SU-DHL-6 (cell line): ENCODE data around the gene ZNF473.
"Not testable (repeated sequence)": the region's sequence is repeated elsewhere in the genome, so short reads cannot be mapped to it uniquely, and the experiment has no call there.

Source experiments
- H2AFZ ChIP-seq: fragments of 200-600 bp; sonication (generic); 2 replicates; pipeline ENCODE4 v1.6.1; 2014; ENCODE audit warnings: low read depth, mild to moderate bottlenecking, moderate library complexity, mixed read lengths, antibody characterized with exemption, low read length; ENCODE audit not compliant: severe bottlenecking
- H3F3A ChIP-seq: fragments of 200-600 bp; shearing (Covaris generic); 2 replicates; pipeline ENCODE4 v1.6.0; 2016; ENCODE audit warnings: antibody characterized with exemption, mild to moderate bottlenecking; ENCODE audit not compliant: insufficient read depth
- H3K27ac ChIP-seq: fragments of 200-600 bp; sonication (generic); 2 replicates; pipeline ENCODE4 v1.5.1; 2016; ENCODE audit warnings: low read depth, mild to moderate bottlenecking, low read length, moderate library complexity, mixed read lengths
- H3K27me3 ChIP-seq: fragments of 200-600 bp; sonication (generic), shearing (Covaris generic); 2 replicates; pipeline ENCODE4 v1.6.0; 2014; ENCODE audit warnings: mild to moderate bottlenecking, low read length
- H3K36me3 ChIP-seq: fragments of 200-600 bp; sonication (generic); 2 replicates; pipeline ENCODE4 v1.6.1; 2014; ENCODE audit warnings: mild to moderate bottlenecking, low read length, mixed read lengths
- H3K4me2 ChIP-seq: fragments of 300-600, 200-600 bp; shearing (Covaris generic), sonication (generic); 2 replicates; pipeline ENCODE4 v1.6.0; 2014; ENCODE audit warnings: low read length, low read depth, mild to moderate bottlenecking; ENCODE audit not compliant: poor library complexity, severe bottlenecking
- H3K4me3 ChIP-seq: fragments of 200-600 bp; sonication (generic); 2 replicates; pipeline ENCODE4 v1.5.1; 2014; ENCODE audit warnings: antibody characterized with exemption, low read length, mild to moderate bottlenecking, mixed read lengths; ENCODE audit not compliant: insufficient read depth, poor library complexity, severe bottlenecking
- H3K79me2 ChIP-seq: fragments of 200-600 bp; sonication (generic); 2 replicates; pipeline ENCODE4 v1.6.1; 2014; ENCODE audit warnings: mild to moderate bottlenecking, low read length, moderate library complexity; ENCODE audit not compliant: insufficient read depth
- H3K9ac ChIP-seq: fragments of 200-600 bp; sonication (generic); 2 replicates; pipeline ENCODE4 v1.7.0; 2014; ENCODE audit warnings: mild to moderate bottlenecking, low read length
- H3K9me2 ChIP-seq: fragments of 200-600 bp; sonication (generic); replicated peaks from 2 replicates; pipeline ENCODE4 v1.6.1; 2014; ENCODE audit warnings: low read length; ENCODE audit not compliant: insufficient read depth
- H3K9me3 ChIP-seq: fragments of 200-600 bp; sonication (generic); 2 replicates; pipeline ENCODE4 v1.6.1; 2014; ENCODE audit warnings: low read length, mixed read lengths; ENCODE audit not compliant: insufficient read depth
- H4K20me1 ChIP-seq: fragments of 200-600 bp; sonication (generic); 2 replicates; pipeline ENCODE4 v1.6.1; 2014; ENCODE audit warnings: low read depth, mild to moderate bottlenecking, antibody characterized with exemption, low read length, moderate library complexity, mixed read lengths
- EZH2phosphoT487 ChIP-seq: fragments of 200-600 bp; sonication (generic), shearing (Covaris generic); conservative IDR thresholded peaks from 2 replicates; pipeline ENCODE4 v1.6.1; 2018; ENCODE audit warnings: mild to moderate bottlenecking, antibody characterized with exemption, low read length, moderate library complexity, mixed read lengths
- TF ChIP-seq, protein P1 (sequence below): fragments of 200-600 bp; sonication (generic); IDR thresholded peaks from one replicate; pipeline ENCODE4 v1.5.1; 2017; ENCODE audit warnings: antibody characterized with exemption, mild to moderate bottlenecking, low read length, moderate library complexity; ENCODE audit not compliant: insufficient read depth, poor library complexity, severe bottlenecking

ZNF473 gene

DNA sequence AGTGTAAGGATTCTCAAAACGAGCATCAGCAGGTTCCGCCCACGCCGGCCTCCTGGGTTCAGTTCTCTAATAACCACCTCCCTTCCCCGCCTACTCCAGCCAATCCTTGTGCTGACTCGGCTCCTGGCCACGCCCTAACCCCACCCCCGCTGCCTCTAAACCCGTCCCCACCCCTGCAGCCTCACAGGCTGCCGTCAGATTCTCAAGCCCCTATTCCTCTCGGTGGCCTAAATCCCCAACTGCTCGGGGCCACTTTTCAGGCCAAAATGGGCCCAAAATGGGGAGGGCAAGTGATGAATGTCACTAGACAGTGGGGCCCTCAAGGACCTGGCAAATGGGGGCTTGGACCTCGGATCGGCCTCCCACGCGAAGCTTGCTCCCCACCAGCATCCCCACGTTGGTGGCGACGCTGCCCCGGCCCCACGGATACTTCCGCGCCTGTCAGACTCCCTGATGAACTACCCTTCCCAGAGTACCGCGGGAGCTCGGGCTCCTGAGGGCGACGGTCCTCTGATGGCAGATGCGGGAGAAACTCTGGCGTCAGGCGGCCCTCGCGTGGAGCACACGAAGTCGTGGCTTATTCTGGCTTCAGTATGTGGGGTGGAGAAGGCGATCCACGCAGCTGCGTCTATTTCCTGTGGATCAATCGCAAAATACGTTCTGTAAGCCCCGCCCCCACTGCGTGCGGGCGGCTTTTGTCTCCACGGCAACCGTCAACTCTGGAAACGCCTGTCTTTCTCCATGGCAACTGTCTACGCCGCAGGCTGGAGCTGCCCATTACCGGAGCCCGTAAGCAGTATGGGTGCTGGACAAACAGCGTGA, 24.8 kb downstream of the ZNF473 start:
- TF ChIP-seq, protein P1, sequence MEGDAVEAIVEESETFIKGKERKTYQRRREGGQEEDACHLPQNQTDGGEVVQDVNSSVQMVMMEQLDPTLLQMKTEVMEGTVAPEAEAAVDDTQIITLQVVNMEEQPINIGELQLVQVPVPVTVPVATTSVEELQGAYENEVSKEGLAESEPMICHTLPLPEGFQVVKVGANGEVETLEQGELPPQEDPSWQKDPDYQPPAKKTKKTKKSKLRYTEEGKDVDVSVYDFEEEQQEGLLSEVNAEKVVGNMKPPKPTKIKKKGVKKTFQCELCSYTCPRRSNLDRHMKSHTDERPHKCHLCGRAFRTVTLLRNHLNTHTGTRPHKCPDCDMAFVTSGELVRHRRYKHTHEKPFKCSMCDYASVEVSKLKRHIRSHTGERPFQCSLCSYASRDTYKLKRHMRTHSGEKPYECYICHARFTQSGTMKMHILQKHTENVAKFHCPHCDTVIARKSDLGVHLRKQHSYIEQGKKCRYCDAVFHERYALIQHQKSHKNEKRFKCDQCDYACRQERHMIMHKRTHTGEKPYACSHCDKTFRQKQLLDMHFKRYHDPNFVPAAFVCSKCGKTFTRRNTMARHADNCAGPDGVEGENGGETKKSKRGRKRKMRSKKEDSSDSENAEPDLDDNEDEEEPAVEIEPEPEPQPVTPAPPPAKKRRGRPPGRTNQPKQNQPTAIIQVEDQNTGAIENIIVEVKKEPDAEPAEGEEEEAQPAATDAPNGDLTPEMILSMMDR: no peak
- TF ChIP-seq EZH2phosphoT487: no peak
- Histone ChIP-seq H3K79me2 (no peaks in the 10 kb centered on the region), H3K4me2 (no peak overlapping the region), H3K9ac (no peak overlapping the region), H3K36me3 (peaks cover 14% of the 10 kb centered on the region), H4K20me1 (no peaks in the 10 kb centered on the region), H3F3A (no peaks in the 10 kb centered on the region), H3K27me3 (no peaks in the 10 kb centered on the region), H3K9me2 (no peaks in the 10 kb centered on the region), H3K9me3 (peaks cover 10% of the 10 kb centered on the region; the same call in 1 of the 2 replicates), H2AFZ (no peak overlapping the region), H3K27ac (no peak overlapping the region), H3K4me3 (no peak overlapping the region)

DNA sequence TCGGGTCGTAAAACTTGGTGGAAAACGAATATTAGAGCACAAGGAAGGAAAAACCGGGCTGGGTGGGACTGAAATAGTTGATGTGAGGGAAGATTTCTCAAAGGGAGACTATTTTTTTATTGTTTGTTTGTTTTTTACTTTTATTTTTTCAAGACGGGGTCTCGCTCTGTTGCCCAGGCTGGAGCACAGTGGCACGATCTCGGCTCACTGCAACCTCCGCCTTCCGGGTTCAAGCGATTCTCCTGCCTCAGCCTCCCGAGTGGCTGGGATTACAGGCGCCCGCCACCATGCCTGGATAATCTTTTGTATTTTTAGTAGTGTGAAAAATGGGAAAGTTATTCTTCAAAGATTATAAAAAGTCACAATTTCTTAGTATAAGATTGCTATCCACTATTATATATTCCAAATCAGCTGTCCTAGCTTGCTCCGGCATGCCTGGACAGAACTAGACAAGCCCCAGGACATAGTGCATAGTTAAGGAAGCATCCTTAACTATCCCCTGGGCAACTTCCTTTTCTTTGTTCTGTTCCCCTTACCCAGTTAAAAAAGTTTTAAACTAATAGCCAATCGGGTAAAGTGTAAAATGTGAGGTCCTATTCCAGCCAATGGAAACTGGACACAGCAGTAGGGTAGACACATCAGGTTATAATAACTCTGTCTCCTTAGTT, 25.6 kb downstream of the ZNF473 start:
- not testable (repeated sequence) for H3K36me3 ChIP-seq, H3K9me3 ChIP-seq, H3K9ac ChIP-seq, H2AFZ ChIP-seq, H3K4me2 ChIP-seq, H3K9me2 ChIP-seq, H3F3A ChIP-seq, H3K79me2 ChIP-seq, H3K27me3 ChIP-seq, H3K4me3 ChIP-seq, H3K27ac ChIP-seq, H4K20me1 ChIP-seq

DNA sequence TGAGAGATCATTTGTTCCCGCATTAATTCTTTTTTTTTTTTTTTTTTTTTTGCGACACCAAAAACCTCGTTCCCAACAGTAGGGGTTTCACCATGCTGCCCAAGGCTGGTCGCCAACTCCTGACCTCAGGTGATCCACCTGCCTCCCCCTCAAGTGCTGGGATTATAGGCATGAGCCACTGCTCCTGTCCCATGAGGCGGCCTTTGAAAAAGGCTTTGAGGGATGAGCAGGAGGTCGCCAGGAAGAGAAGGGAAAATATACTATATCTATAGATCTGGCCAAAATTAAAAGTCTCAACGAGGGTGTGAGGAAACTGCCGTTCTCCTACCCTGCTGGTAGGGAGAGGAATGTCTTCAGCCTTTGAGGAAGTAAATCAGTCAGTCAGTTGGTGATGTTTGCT, 26.2 kb downstream of the ZNF473 start:
- no peaks in the 10 kb centered on the region for H3K9me2 ChIP-seq
- TF ChIP-seq EZH2phosphoT487: no peak
- TF ChIP-seq, protein P1: no peak
- H3K9ac ChIP-seq: no peak overlapping the region
- no peak overlapping the region for H3K4me3 ChIP-seq
- no peak overlapping the region for H3K4me2 ChIP-seq
- H3K9me3 ChIP-seq: no peaks in the 10 kb centered on the region
- H3K36me3 ChIP-seq: 0 out of 2 replicates have a peak, but pooled peaks cover 2% of the 10 kb centered on the region
- H3K79me2 ChIP-seq: no peaks in the 10 kb centered on the region
- H2AFZ ChIP-seq: no peak overlapping the region
- no peaks in the 10 kb centered on the region for H3F3A ChIP-seq
- H3K27ac ChIP-seq: no peak overlapping the region
- H3K27me3 ChIP-seq: no peaks in the 10 kb centered on the region
- H4K20me1 ChIP-seq: no peaks in the 10 kb centered on the region

DNA sequence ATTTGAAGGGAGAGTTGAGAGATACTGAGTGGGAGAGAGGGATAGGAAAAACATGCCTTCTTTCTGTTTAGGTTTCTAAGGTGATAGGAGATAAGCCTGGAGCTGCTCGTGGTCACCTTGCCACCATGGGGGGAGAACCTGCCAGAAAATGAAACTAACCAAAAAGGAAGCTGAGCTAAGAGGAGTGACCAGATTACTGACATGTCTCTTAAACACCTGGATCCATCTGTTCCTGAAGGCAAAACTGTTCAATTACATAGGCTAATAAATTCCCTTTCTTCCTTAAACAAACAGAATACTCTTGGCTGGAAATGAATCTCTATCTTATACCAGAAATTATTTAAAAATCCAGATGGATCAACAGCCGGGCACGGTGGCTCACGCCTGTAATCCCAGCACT, 27.3 kb downstream of the ZNF473 start:
- peaks cover under 1% of the 10 kb centered on the region; the same call in 1 of the 2 replicates for H3K9me3 ChIP-seq
- no peaks in the 10 kb centered on the region for H3K27me3 ChIP-seq
- H3K4me2 ChIP-seq: no peak overlapping the region
- H4K20me1 ChIP-seq: no peaks in the 10 kb centered on the region
- no peaks in the 10 kb centered on the region for H3K79me2 ChIP-seq
- H3K36me3 ChIP-seq: no peaks in the 10 kb centered on the region
- H2AFZ ChIP-seq: no peak overlapping the region
- H3K9ac ChIP-seq: no peak overlapping the region
- TF ChIP-seq EZH2phosphoT487: no peak
- TF ChIP-seq, protein P1: no peak
- no peak overlapping the region for H3K4me3 ChIP-seq
- H3K9me2 ChIP-seq: no peaks in the 10 kb centered on the region
- no peak overlapping the region for H3K27ac ChIP-seq
- no peaks in the 10 kb centered on the region for H3F3A ChIP-seq
